ENCODE results near the gene RMDN2.

The RMDN2 gene

GRCh38 chr2:37925063-37925897 lies at the start of gene RMDN2:
TSS of gene RMDN2 (plus strand) at chr2:37925287. CDS start at chr2:37929278, 3,991 bp downstream.
- DNase-seq (ENCODE audit: low spot score), result peak; percentile 93
- H3K4me3 ChIP-seq, result peak within 1 kb of the TSS; percentile 96

GRCh38 chr2:37875403-37875906 lies 49.6 kb upstream of the RMDN2 start:
- TF ChIP-seq CTCF (IDR thresholded peaks at IDR 0.05), result no peak
- DNase-seq (ENCODE audit: low spot score), result no peak
- H3K27ac ChIP-seq, result peak overlapping the region in 1 of 2 donors; percentile 24
- H3K4me3 ChIP-seq, result no peak overlapping the region

More at GRCh38 chr2:37925063-37925897, at the start of gene RMDN2:
- TF ChIP-seq CTCF (IDR thresholded peaks at IDR 0.05), result no peak
- H3K27ac ChIP-seq, result peak within 1 kb of the TSS; percentile 79 to 93

- TF ChIP-seq CTCF (IDR thresholded peaks at IDR 0.05), result no peak
- H3K4me3 ChIP-seq, result no peak overlapping the region
- no peak for DNase-seq (ENCODE audit: low spot score)
- no peak overlapping the region for H3K27ac ChIP-seq
These were observed 48.9 kb upstream of the RMDN2 start for GRCh38 chr2:37876227-37876626.

GRCh38 chr2:37877457-37878315 lies 47.4 kb upstream of the RMDN2 start:
- no peak overlapping the region for H3K4me3 ChIP-seq
- TF ChIP-seq CTCF (IDR thresholded peaks at IDR 0.05), result peak; percentile 44
- DNase-seq (ENCODE audit: low spot score), result no peak
- H3K27ac ChIP-seq, result no peak overlapping the region

DNA sequence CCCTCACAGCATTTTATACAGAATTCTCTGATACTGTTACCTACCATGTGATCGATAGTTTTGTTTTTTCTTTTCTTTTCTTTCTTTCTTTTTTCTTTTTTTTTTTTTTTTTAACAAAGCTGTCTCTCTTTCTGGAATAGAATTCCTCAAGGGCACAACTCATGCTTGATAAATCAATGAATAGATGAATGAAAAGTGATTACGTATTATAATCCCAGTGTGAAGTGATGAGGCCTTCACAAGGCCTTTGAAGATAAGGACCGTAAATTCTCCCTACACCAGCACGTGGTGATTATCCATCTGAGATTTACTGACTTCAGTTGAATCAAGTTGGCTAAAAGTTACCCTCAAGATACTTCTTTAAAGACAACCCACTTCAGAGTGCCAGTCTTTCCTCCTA lies 46.6 kb upstream of the RMDN2 start:
- no peak for DNase-seq (ENCODE audit: low spot score)
- Histone ChIP-seq H3K4me3 (no peak overlapping the region), H3K27ac (no peak overlapping the region)
- no peak for TF ChIP-seq CTCF (IDR thresholded peaks at IDR 0.05)

DNA sequence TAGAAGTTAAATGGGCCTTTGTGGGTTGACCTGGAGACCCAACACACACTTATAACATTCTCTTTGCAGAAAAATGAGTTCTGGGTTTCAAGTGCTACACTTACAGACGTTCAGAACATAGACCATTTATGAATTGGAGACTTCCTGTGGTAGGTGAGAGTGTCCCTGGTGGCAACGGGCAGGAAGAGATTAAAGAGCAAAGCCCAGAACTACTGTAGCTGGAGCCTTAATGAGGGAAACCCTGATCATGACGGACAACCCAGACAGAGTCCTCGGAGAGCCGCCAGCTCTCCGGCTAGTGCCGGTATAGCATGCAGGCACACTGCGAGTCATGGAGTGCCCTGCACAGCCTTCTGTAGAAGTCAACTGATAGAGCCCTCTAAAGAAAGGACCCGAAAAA lies 44.5 kb upstream of the RMDN2 start:
- Histone ChIP-seq H3K4me3 (no peak overlapping the region), H3K27ac (no peak overlapping the region)
- TF ChIP-seq CTCF (IDR thresholded peaks at IDR 0.05), result no peak
- no peak for DNase-seq (ENCODE audit: low spot score)
